Smooth muscle cell (in vitro differentiated cells): Measurements from ENCODE around the gene M1AP. TPM values are rescaled to one million over a fixed set of nuclear protein-coding genes. Genes with fewer than 3 reads are reported as not detected.

Experiments used
- DNase-seq: peaks from one replicate; lab custom pipeline; 2025; ENCODE audit not compliant: unreplicated experiment; lab: John Stamatoyannopoulos, UW
- H2AFZ ChIP-seq: fragments of 200-600 bp; sonication (generic); 2 replicates; pipeline ENCODE4 v1.6.0; 2016; ENCODE audit warnings: antibody characterized with exemption, low read depth, mild to moderate bottlenecking
- H3F3A ChIP-seq: fragments of 200-600 bp; sonication (generic); 2 replicates; pipeline ENCODE4 v1.6.0; 2017; ENCODE audit warnings: antibody characterized with exemption, low read depth
- H3K27ac ChIP-seq: fragments of 200-600 bp; sonication (generic); 2 replicates; pipeline ENCODE4 v1.5.1; 2016; ENCODE audit warnings: low read depth, mild to moderate bottlenecking
- H3K27me3 ChIP-seq: fragments of 200-600 bp; sonication (generic); 2 replicates; pipeline ENCODE4 v1.6.1; 2016; ENCODE audit warnings: low read depth, mild to moderate bottlenecking
- H3K36me3 ChIP-seq: fragments of 200-600 bp; sonication (generic); 2 replicates; pipeline ENCODE4 v1.5.1; 2016; ENCODE audit warnings: low read depth
- H3K4me1 ChIP-seq: fragments of 200-600 bp; sonication (generic); 2 replicates; pipeline ENCODE4 v1.5.1; 2016; ENCODE audit warnings: low read depth
- H3K4me2 ChIP-seq: fragments of 200-600 bp; sonication (generic); 2 replicates; pipeline ENCODE4 v1.6.0; 2016; ENCODE audit warnings: mild to moderate bottlenecking
- H3K4me3 ChIP-seq: fragments of 200-600 bp; sonication (generic); 2 replicates; pipeline ENCODE4 v1.5.1; 2016; ENCODE audit warnings: mild to moderate bottlenecking
- H3K79me2 ChIP-seq: fragments of 200-600 bp; sonication (generic); 2 replicates; pipeline ENCODE4 v1.6.0; 2016; ENCODE audit warnings: low read depth, mild to moderate bottlenecking
- H3K9ac ChIP-seq: fragments of 200-600 bp; sonication (generic); 2 replicates; pipeline ENCODE4 v1.6.0; 2016; ENCODE audit warnings: low read depth
- H3K9me3 ChIP-seq: fragments of 200-600 bp; sonication (generic); replicated peaks from 2 replicates; pipeline ENCODE4 v1.5.1; 2016; ENCODE audit warnings: low read depth
- H4K20me1 ChIP-seq: fragments of 200-600 bp; sonication (generic); 2 replicates; pipeline ENCODE4 v1.6.0; 2016; ENCODE audit warnings: low read depth
- whole genome bisulfite sequencing: methylation state at CpG from one replicate; pipeline ENCODE4 v1.1.7; 2016; ENCODE audit warnings: low lambda C conversion rate; 5-methylcytosine and 5-hydroxymethylcytosine counted together
- polyA plus RNA-seq: library from polyadenylated mRNA; unstranded; fragments of >200 nt; fragmentation: Nextera tagmentation; extraction: Ambion mirVana; gene quantifications from 2 replicates; pipeline ENCODE4 v1.2.1, GENCODE V29; 2016
- total RNA-seq: library from RNA; depleted of rRNA; stranded (reverse); fragments of >200 nt; gene quantifications from 2 replicates; pipeline ENCODE4 v1.2.3, GENCODE V29; 2014
- TF ChIP-seq, protein P1 (sequence below): fragments of 200-600 bp; sonication (generic); IDR thresholded peaks from 2 replicates; pipeline ENCODE4 v1.5.1; 2017; ENCODE audit warnings: borderline replicate concordance, mild to moderate bottlenecking, antibody characterized with exemption; ENCODE audit not compliant: insufficient read depth, poor library complexity, severe bottlenecking

M1AP gene
- total and polyA plus RNA-seq, 2 experiments from 2014 or later = 1.0 to 1.2 TPM

DNA sequence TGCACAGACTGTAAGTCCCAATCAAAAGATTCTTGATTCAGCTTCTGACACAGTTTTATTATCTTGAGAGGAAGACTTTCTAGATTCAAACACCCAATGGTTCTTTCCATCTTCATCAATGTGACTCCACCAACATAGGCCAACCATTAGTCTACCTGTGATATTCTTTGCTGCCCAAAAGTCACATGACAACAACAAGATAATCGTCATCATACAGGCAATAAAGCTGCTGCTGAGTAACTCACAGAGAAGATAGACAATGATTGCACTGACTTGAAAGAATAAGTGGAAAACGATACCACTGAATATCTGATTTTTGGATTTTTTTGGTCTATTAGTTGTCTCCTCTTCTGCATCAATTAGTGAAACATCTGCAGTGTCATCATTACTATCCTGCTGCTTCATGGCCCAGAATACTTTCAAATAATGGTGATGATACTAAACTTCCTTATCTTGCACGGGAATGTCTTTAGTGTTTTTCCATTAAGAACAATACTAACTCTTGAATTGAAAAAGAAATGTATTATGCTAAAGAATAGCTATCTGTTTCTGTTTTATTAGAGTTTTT is 19.5 kb downstream of the M1AP start:
- H3K27ac ChIP-seq = no peak overlapping the region
- H3K27me3 ChIP-seq = no peaks in the 10 kb centered on the region
- 91% methylated on average over 3 of the region's 3 CpGs for WGBS
- no peaks in the 10 kb centered on the region for H3K9me3 ChIP-seq
- H3K79me2 ChIP-seq = no peaks in the 10 kb centered on the region
- no peaks in the 10 kb centered on the region for H4K20me1 ChIP-seq
- no peak overlapping the region for H3K4me2 ChIP-seq
- no peaks in the 10 kb centered on the region for H3K36me3 ChIP-seq
- no peak overlapping the region for H3K9ac ChIP-seq
- DNase-seq = no peak
- peaks cover 11% of the 10 kb centered on the region for H3K4me1 ChIP-seq
- H3K4me3 ChIP-seq = no peak overlapping the region
- no peak overlapping the region for H2AFZ ChIP-seq
- peaks cover 9% of the 10 kb centered on the region for H3F3A ChIP-seq
- TF ChIP-seq, protein P1, sequence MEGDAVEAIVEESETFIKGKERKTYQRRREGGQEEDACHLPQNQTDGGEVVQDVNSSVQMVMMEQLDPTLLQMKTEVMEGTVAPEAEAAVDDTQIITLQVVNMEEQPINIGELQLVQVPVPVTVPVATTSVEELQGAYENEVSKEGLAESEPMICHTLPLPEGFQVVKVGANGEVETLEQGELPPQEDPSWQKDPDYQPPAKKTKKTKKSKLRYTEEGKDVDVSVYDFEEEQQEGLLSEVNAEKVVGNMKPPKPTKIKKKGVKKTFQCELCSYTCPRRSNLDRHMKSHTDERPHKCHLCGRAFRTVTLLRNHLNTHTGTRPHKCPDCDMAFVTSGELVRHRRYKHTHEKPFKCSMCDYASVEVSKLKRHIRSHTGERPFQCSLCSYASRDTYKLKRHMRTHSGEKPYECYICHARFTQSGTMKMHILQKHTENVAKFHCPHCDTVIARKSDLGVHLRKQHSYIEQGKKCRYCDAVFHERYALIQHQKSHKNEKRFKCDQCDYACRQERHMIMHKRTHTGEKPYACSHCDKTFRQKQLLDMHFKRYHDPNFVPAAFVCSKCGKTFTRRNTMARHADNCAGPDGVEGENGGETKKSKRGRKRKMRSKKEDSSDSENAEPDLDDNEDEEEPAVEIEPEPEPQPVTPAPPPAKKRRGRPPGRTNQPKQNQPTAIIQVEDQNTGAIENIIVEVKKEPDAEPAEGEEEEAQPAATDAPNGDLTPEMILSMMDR = no peak

DNA sequence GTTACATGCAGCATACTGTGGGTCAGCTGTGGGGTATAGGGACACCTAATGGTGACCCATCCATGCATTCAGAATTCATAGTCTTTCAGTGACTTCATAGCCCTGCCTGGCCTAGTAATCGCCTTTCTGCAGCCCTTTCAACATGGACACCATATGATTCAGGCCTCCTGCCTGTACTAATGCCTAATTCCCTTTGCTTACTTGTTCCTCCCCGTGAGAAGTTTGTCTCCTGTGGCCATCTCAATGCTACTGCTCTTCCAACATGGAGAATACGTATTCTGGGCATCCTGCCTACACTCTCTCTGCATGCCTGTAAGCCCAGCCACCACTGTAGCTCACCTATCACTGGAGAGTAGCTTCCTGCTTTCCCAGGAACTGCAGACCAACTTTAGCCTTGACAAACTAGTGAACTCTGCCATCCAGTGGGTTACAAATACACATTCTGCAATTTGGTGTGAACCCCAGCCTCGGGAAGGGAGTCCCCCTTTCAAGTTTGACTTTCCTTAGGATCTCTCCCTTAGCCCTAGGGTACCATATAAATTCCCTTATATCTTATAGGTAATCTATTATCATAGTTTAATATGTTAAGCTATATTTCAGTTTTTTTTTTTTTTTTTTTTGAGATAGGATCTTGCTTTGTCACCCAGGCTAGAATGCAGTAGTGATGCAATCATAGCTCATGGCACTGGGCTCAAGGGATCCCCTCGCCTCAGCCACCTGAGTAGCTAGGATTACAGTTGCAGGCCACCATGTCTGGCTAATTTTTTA is 22.3 kb downstream of the M1AP start:
- TF ChIP-seq, protein P1 = no peak
- Histone ChIP-seq H3K27ac (no peak overlapping the region), H3K4me3 (no peak overlapping the region), H4K20me1 (no peaks in the 10 kb centered on the region), H3K36me3 (no peaks in the 10 kb centered on the region), H2AFZ (no peak overlapping the region), H3K27me3 (no peaks in the 10 kb centered on the region), H3F3A (no peaks in the 10 kb centered on the region), H3K4me1 (no peaks in the 10 kb centered on the region), H3K4me2 (no peak overlapping the region), H3K9ac (no peak overlapping the region), H3K79me2 (no peaks in the 10 kb centered on the region), H3K9me3 (no peaks in the 10 kb centered on the region)
- 91% methylated on average over 5 of the region's 5 CpGs for WGBS
- no peak for DNase-seq

DNA sequence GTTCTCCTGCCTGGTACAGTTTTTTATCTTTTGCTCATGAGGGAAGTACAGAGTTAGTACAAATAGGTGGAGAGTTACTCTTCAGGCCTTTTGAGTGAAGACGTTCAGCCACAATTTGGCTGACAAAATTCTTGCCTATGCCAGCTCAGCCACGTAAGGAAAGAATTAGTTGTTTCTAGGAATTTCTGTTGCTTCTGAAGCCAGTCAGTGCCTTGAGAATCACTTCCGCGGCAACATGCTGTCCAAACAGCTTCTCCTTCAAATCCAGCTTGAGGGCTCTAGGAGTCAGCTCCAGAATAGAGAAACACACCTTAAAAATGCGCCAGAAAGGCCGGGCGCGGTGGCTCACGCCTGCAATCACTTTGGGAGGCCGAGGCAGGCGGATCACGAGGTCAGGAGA is 27.5 kb downstream of the M1AP start:
- no peak overlapping the region for H2AFZ ChIP-seq
- H3K4me1 ChIP-seq = peaks cover 3% of the 10 kb centered on the region
- TF ChIP-seq, protein P1 = no peak
- no peak overlapping the region for H3K27ac ChIP-seq
- H4K20me1 ChIP-seq = no peaks in the 10 kb centered on the region
- no peaks in the 10 kb centered on the region for H3F3A ChIP-seq
- H3K36me3 ChIP-seq = no peaks in the 10 kb centered on the region
- no peaks in the 10 kb centered on the region for H3K79me2 ChIP-seq
- H3K4me2 ChIP-seq = no peak overlapping the region
- H3K27me3 ChIP-seq = peaks cover 7% of the 10 kb centered on the region
- no peak overlapping the region for H3K9ac ChIP-seq
- WGBS = 92% methylated on average over 12 of the region's 12 CpGs
- DNase-seq = no peak
- H3K9me3 ChIP-seq = no peaks in the 10 kb centered on the region
- H3K4me3 ChIP-seq = no peak overlapping the region
